H1 (cell line): ENCODE measurements around the gene TTC27. TPM values are rescaled to one million over a fixed set of nuclear protein-coding genes. Genes with fewer than 3 reads are reported as not detected.

Experiments
- CTCF ChIA-PET: fragments of 300-600 bp; sonication (Branson Sonifier 250); formaldehyde crosslinking; loops from one replicate; lab custom pipeline; 2021; ENCODE audit not compliant: partially characterized antibody; lab: Charles Lee
- POLR2A ChIA-PET: fragments of 300-600 bp; sonication (Branson Sonifier 250); formaldehyde crosslinking; loops from one replicate; lab custom pipeline; 2021; ENCODE audit warnings: inconsistent platforms; ENCODE audit not compliant: partially characterized antibody; lab: Charles Lee
- DNase-seq, 2 experiments: peaks; one replicate each; pipeline versions ENCODE4 v3.0.0 to v3.0.0-alpha.2; 2010 to 2022; ENCODE audit warnings: low spot score in 2 of 2, low read depth in 1 of 2, mixed read lengths in 1 of 2
- FAIRE-seq: peaks from 2 replicates; lab custom pipeline; 2011; peaks lifted over from hg19 to GRCh38; lab: Jason Lieb, UNC
- H2AFZ ChIP-seq: 2 replicates; pipeline ENCODE4 v1.8.1; 2012; ENCODE audit warnings: low read length, inconsistent platforms
- H2AK5ac ChIP-seq: 2 replicates; pipeline ENCODE4 v1.6.1; 2013; ENCODE audit warnings: low read depth, low read length
- H2BK120ac ChIP-seq: replicated peaks from 2 replicates; pipeline ENCODE3; 2013; ENCODE audit warnings: low read depth, low read length, inconsistent platforms
- H2BK12ac ChIP-seq: 2 replicates; pipeline ENCODE4 v1.6.1; 2013; ENCODE audit warnings: low read depth, low read length
- H2BK15ac ChIP-seq: 2 replicates; pipeline ENCODE4 v1.6.1; 2013; ENCODE audit warnings: low read length
- H2BK20ac ChIP-seq: 2 replicates; pipeline ENCODE4 v1.6.1; 2013; ENCODE audit warnings: low read length
- H2BK5ac ChIP-seq: 2 replicates; pipeline ENCODE4 v1.6.1; 2013; ENCODE audit warnings: low read depth, low read length
- H3K14ac ChIP-seq: 2 replicates; pipeline ENCODE4 v1.6.1; 2013; ENCODE audit warnings: inconsistent platforms; ENCODE audit not compliant: insufficient read length
- H3K18ac ChIP-seq: 2 replicates; pipeline ENCODE4 v1.6.1; 2013; ENCODE audit warnings: low read length; ENCODE audit errors: extremely low read depth
- H3K23ac ChIP-seq: 2 replicates; pipeline ENCODE4 v1.6.1; 2013; ENCODE audit warnings: inconsistent platforms; ENCODE audit not compliant: insufficient read length
- H3K23me2 ChIP-seq: 2 replicates; pipeline ENCODE4 v1.6.1; 2013; ENCODE audit warnings: low read depth, low read length
- H3K27ac ChIP-seq: 2 replicates; pipeline ENCODE4 v1.6.1; 2011; ENCODE audit warnings: low read depth, low read length, inconsistent platforms
- H3K27me3 ChIP-seq, 4 experiments: replicated peaks in 1 of 4; 1 replicate in 1 of 4; 2 replicates in 3 of 4; pipeline versions ENCODE4 v1.6.1 to v1.8.1; 2011 to 2013; ENCODE audit warnings: low read length in 3 of 4, mild to moderate bottlenecking in 3 of 4, inconsistent platforms in 2 of 4, mixed read lengths in 2 of 4, moderate library complexity in 1 of 4; ENCODE audit not compliant: control insufficient read depth in 3 of 4, insufficient read depth in 3 of 4; ENCODE audit errors: extremely low read depth in 1 of 4
- H3K36me3 ChIP-seq, 4 experiments: 2 replicates each; pipeline versions ENCODE4 v1.6.1 to v1.8.1; 2011 to 2013; ENCODE audit warnings: mild to moderate bottlenecking in 4 of 4, low read length in 3 of 4, moderate library complexity in 2 of 4, control low read depth in 1 of 4, inconsistent platforms in 1 of 4; ENCODE audit not compliant: insufficient read depth in 4 of 4, control insufficient read depth in 2 of 4
- H3K4ac ChIP-seq: replicated peaks from 2 replicates; pipeline ENCODE3; 2013; ENCODE audit warnings: low read length, low read depth, mixed read lengths, inconsistent platforms; ENCODE audit not compliant: insufficient read length
- H3K4me1 ChIP-seq, 4 experiments: replicated peaks in 1 of 4; 1 replicate in 1 of 4; 2 replicates in 3 of 4; pipeline versions ENCODE4 v1.6.1 to v1.8.1; 2011 to 2013; ENCODE audit warnings: low read length in 3 of 4, inconsistent platforms in 2 of 4, mixed read lengths in 1 of 4; ENCODE audit not compliant: insufficient read depth in 4 of 4, control insufficient read depth in 3 of 4
- H3K4me2 ChIP-seq, 2 experiments: 2 replicates each; pipeline versions ENCODE4 v1.6.1 to v1.8.1; 2011 to 2013; ENCODE audit warnings: low read depth in 2 of 2, low read length in 2 of 2, control low read depth in 1 of 2, inconsistent platforms in 1 of 2, mild to moderate bottlenecking in 1 of 2; ENCODE audit not compliant: insufficient read depth in 1 of 2
- H3K4me3 ChIP-seq, 4 experiments: fragments of 200-600, 300-600 bp in 1 of 4; sonication (generic), shearing (Covaris generic), sonication (Bioruptor Twin) in 1 of 4; 2 replicates each; pipeline versions ENCODE4 v1.5.1 to v1.8.1; 2011 to 2016; ENCODE audit warnings: low read length in 4 of 4, low read depth in 3 of 4, control low read depth in 2 of 4, inconsistent platforms in 2 of 4, mild to moderate bottlenecking in 2 of 4, mixed read lengths in 1 of 4, moderate library complexity in 1 of 4; ENCODE audit not compliant: insufficient read depth in 2 of 4; ENCODE audit errors: extremely low read depth in 1 of 4
- H3K56ac ChIP-seq: replicated peaks from 2 replicates; pipeline ENCODE3; 2013; ENCODE audit warnings: low read depth, mild to moderate bottlenecking, mixed read lengths, low read length, inconsistent platforms; ENCODE audit not compliant: insufficient read length
- H3K79me1 ChIP-seq: 2 replicates; pipeline ENCODE4 v1.6.1; 2013; ENCODE audit warnings: low read depth, low read length, control low read depth
- H3K79me2 ChIP-seq, 2 experiments: 2 replicates each; pipeline versions ENCODE4 v1.6.1 to v1.8.1; 2012 to 2013; ENCODE audit warnings: low read length in 2 of 2, mild to moderate bottlenecking in 2 of 2, inconsistent platforms in 1 of 2; ENCODE audit not compliant: insufficient read depth in 2 of 2, control insufficient read depth in 1 of 2
- H3K9ac ChIP-seq, 4 experiments: replicated peaks in 1 of 4; 1 replicate in 1 of 4; 2 replicates in 3 of 4; pipeline versions ENCODE4 v1.6.1 to v1.8.1; 2011 to 2013; ENCODE audit warnings: low read depth in 3 of 4, low read length in 3 of 4, control low read depth in 2 of 4, mild to moderate bottlenecking in 2 of 4, moderate library complexity in 2 of 4, inconsistent platforms in 1 of 4; ENCODE audit errors: extremely low read depth in 1 of 4
- H3K9me3 ChIP-seq, 2 experiments: 2 replicates each; pipeline versions ENCODE4 v1.6.1 to v1.8.1; 2012 to 2013; ENCODE audit warnings: mild to moderate bottlenecking in 2 of 2, moderate library complexity in 2 of 2, control low read depth in 1 of 2, inconsistent platforms in 1 of 2, low read depth in 1 of 2, low read length in 1 of 2, mixed read lengths in 1 of 2; ENCODE audit not compliant: insufficient read depth in 2 of 2
- H4K20me1 ChIP-seq, 2 experiments: replicated peaks in 1 of 2; 2 replicates each; pipeline versions ENCODE3 to v1.8.1; 2011 to 2013; ENCODE audit warnings: inconsistent platforms in 2 of 2, low read length in 2 of 2, mild to moderate bottlenecking in 1 of 2; ENCODE audit not compliant: insufficient read depth in 2 of 2, control insufficient read depth in 1 of 2
- H4K5ac ChIP-seq: 2 replicates; pipeline ENCODE4 v1.6.1; 2013; ENCODE audit warnings: low read length, low read depth, mixed read lengths, inconsistent platforms; ENCODE audit not compliant: insufficient read length
- H4K8ac ChIP-seq: 2 replicates; pipeline ENCODE4 v1.8.0; 2013; ENCODE audit warnings: mild to moderate bottlenecking, moderate library complexity, low read length, inconsistent platforms; ENCODE audit not compliant: insufficient read depth; ENCODE audit errors: extremely low read depth
- H4K91ac ChIP-seq: replicated peaks from 2 replicates; pipeline ENCODE3; 2013; ENCODE audit warnings: low read length, mixed read lengths, inconsistent platforms; ENCODE audit not compliant: insufficient read length
- CEBPB ChIP-seq: IDR thresholded peaks from 2 replicates; pipeline ENCODE4 v1.6.1; 2012; ENCODE audit warnings: low read depth, low read length
- EGR1 ChIP-seq: IDR thresholded peaks from 2 replicates; pipeline ENCODE4 v1.6.1; 2011; ENCODE audit warnings: low read depth, low read length, borderline replicate concordance
- PHF8 ChIP-seq: fragments of 200-600 bp; sonication (generic); conservative IDR thresholded peaks from 2 replicates; pipeline ENCODE4 v1.7.1; 2012; ENCODE audit warnings: low read depth, mild to moderate bottlenecking, inconsistent platforms, low read length, moderate library complexity
- RFX5 ChIP-seq: IDR thresholded peaks from 2 replicates; pipeline ENCODE4 v1.6.1; 2011; ENCODE audit warnings: low read depth, low read length, improper control_type of control experiment, borderline replicate concordance
- RNF2 ChIP-seq: fragments of 200-900, 300-1000 bp; sonication (generic); IDR thresholded peaks from 2 replicates; pipeline ENCODE4 v1.7.1; 2016; ENCODE audit warnings: borderline replicate concordance, low read depth, mild to moderate bottlenecking, antibody characterized with exemption, low read length; ENCODE audit not compliant: poor library complexity, severe bottlenecking; ENCODE audit errors: missing control alignments
- SIN3A ChIP-seq, 2 experiments: IDR thresholded peaks in 1 of 2; conservative IDR thresholded peaks in 1 of 2; 2 replicates each; pipeline ENCODE4 v1.6.1; 2011 to 2012; ENCODE audit warnings: low read length in 2 of 2, improper control_type of control experiment in 1 of 2, low read depth in 1 of 2, mild to moderate bottlenecking in 1 of 2
- SRF ChIP-seq: IDR thresholded peaks from 2 replicates; pipeline ENCODE4 v1.6.1; 2011; ENCODE audit warnings: mild to moderate bottlenecking, low read depth, low read length, moderate library complexity
- WGBS, 2 experiments: shearing (Covaris generic) in 1 of 2; methylation state at CpG; one replicate each; pipeline versions ENCODE4 v1.1.6 to v1.1.7; 2013 to 2015; ENCODE audit warnings: low lambda C conversion rate in 2 of 2, mixed read lengths in 2 of 2, inconsistent platforms in 1 of 2, low coverage in 1 of 2, missing lambda C conversion rate in 1 of 2; ENCODE audit not compliant: insufficient replicate concordance in 2 of 2, insufficient coverage in 1 of 2, insufficient read length in 1 of 2; ENCODE audit errors: extremely low coverage in 1 of 2, missing lambda C conversion rate in 1 of 2; 5-methylcytosine and 5-hydroxymethylcytosine counted together
- polyA plus RNA-seq, 7 experiments: library from polyadenylated mRNA; depleted of rRNA in 3 of 7; stranded (reverse) in 5 of 7; unstranded in 2 of 7; fragments of >200 nt in 5 of 7; fragments of 200-250 nt in 2 of 7; gene quantifications; 1 replicate in 5 of 7; 2 replicates in 1 of 7; 4 replicates in 1 of 7; pipeline versions ENCODE4 v1.2.1 to v1.2.3, GENCODE V29; 2011 to 2013; ENCODE audit warnings: missing spikeins in 2 of 7, mixed read lengths in 2 of 7
- total RNA-seq: library from RNA; stranded (reverse); fragmentation: NEBNext Ultra II Directional; extraction: Animal tissue kit (Norgen Biotek cat#: 25700); gene quantifications from 2 replicates; pipeline ENCODE4 v1.2.1, GENCODE V29; 2021

The TTC27 gene
- total and polyA plus RNA-seq, 2 of the 8 experiments (the other 6 are each of a cell fraction or from before 2014, with no cell fraction given), result 13.8 to 29.1 TPM

- Histone ChIP-seq H3K9me3 (peaks cover 2 to 8% of the 10 kb centered on the region in 2 experiments; a peak in 2 of 4 replicates), H4K20me1 (no peaks in the 10 kb centered on the region), H3K27me3 (no peaks in the 10 kb centered on the region), H2AK5ac (no peak overlapping the region), H2BK20ac (no peak overlapping the region), H3K14ac (no peak overlapping the region), H3K4me1 (peaks cover 0 to 8% (median 3%) of the 10 kb centered on the region in 4 experiments; a peak in 2 of 7 replicates), H3K4me2 (no peak overlapping the region), H3K18ac (no peak overlapping the region), H3K79me1 (no peaks in the 10 kb centered on the region), H3K56ac (no peak overlapping the region), H4K91ac (no peak overlapping the region), H4K5ac (no peak overlapping the region), H2BK5ac (no peak overlapping the region), H3K23ac (no peak overlapping the region), H3K9ac (no peak overlapping the region), H3K4ac (no peak overlapping the region), H3K36me3 (peaks cover 0 to 3% (median 0%) of the 10 kb centered on the region in 4 experiments; a peak in 2 of 8 replicates), H3K4me3 (no peak overlapping the region), H2AFZ (no peak overlapping the region), H3K23me2 (no peaks in the 10 kb centered on the region), H2BK12ac (no peak overlapping the region), H2BK120ac (no peak overlapping the region), H4K8ac (no peak overlapping the region), H3K79me2 (no peaks in the 10 kb centered on the region; a peak in 1 of 4 replicates), H2BK15ac (no peak overlapping the region), H3K27ac (no peak overlapping the region)
- ChIA-PET POLR2A (no interaction called here), CTCF (interaction anchor here (0.5 kb wide), 1 partner anchor 641 kb away, joined by 3 read pairs; no protein-coding TSS in a partner anchor)
- TF ChIP-seq SRF, result no peak
- no peak for TF ChIP-seq EGR1
- TF ChIP-seq RNF2, result no peak
- no peak for TF ChIP-seq CEBPB
- no peak for TF ChIP-seq RFX5
- TF ChIP-seq SIN3A (conservative IDR thresholded peaks at IDR 0.05 in 1 of 2, IDR thresholded peaks at IDR 0.05 in 1 of 2; ENCODE audit: low read depth in 1 of 2, low read length in 2 of 2), result no peak
- no peak for TF ChIP-seq PHF8
- no peak for FAIRE-seq
- 92% methylated on average over 6 of the region's 6 CpGs; no CpG with 5 or more reads in 1 of the 2 experiments for WGBS, 2 experiments
- no peak for DNase-seq
Observed at GRCh38 chr2:32777714-32778113, 149.9 kb downstream of the TTC27 start.
